T-cell (primary cell): ENCODE measurements around the gene DDX46. TPM values are rescaled to one million over a fixed set of nuclear protein-coding genes. Genes with fewer than 3 reads are reported as not detected.
"Not testable (repeated sequence)": the region's sequence is repeated elsewhere in the genome, so short reads cannot be mapped to it uniquely, and the experiment has no call there.

Experiments used
- ATAC-seq, 4 experiments: fragments of 200-7000 bp in 3 of 4; fragments of 150-1000 bp in 1 of 4; cut with Tn5 transposase; replicated peaks in 1 of 4; 1 replicate in 3 of 4; 2 replicates in 1 of 4; pipeline ENCODE4 v1.10.0; 2021; ENCODE audit warnings: moderate library complexity in 3 of 4, mild to moderate bottlenecking in 2 of 4, moderate number of reproducible peaks in 1 of 4
- CTCF ChIA-PET, 2 donors: fragments of 300-600 bp; sonication (Branson Sonifier 250); formaldehyde crosslinking; loops; one replicate each; lab custom pipeline; 2022; ENCODE audit warnings: antibody characterized with exemption in 2 of 2; lab: Charles Lee
- POLR2A ChIA-PET, 2 donors: fragments of 300-600 bp; sonication (Branson Sonifier 250); formaldehyde crosslinking; loops; one replicate each; lab custom pipeline; 2022; ENCODE audit warnings: antibody characterized with exemption in 2 of 2; lab: Charles Lee
- DNase-seq, 35 experiments: peaks; one replicate each; pipeline versions ENCODE4 v3.0.0 to v3.0.0-alpha.2; 2013 to 2023
- H3K27ac ChIP-seq: one replicate; pipeline ENCODE4 v1.5.1; 2013; ENCODE audit warnings: low read length
- H3K27me3 ChIP-seq, 2 experiments: replicated peaks in 1 of 2; 1 replicate in 1 of 2; 2 replicates in 1 of 2; pipeline versions ENCODE4 v1.6.1 to v1.7.0; 2013; ENCODE audit warnings: low read length in 1 of 2, mixed read lengths in 1 of 2; ENCODE audit not compliant: control insufficient read depth in 2 of 2, insufficient read depth in 2 of 2; ENCODE audit errors: extremely low read depth in 1 of 2
- H3K36me3 ChIP-seq, 2 donors: 1 replicate in 1 of 2; 2 replicates in 1 of 2; pipeline versions ENCODE4 v1.6.1 to v1.7.0; 2013; ENCODE audit warnings: low read length in 1 of 2; ENCODE audit not compliant: control insufficient read depth in 2 of 2, insufficient read depth in 1 of 2; ENCODE audit errors: extremely low read depth in 1 of 2
- H3K4me1 ChIP-seq, 2 experiments: 1 replicate in 1 of 2; 2 replicates in 1 of 2; pipeline versions ENCODE4 v1.6.1 to v1.7.0; 2013; ENCODE audit warnings: low read length in 2 of 2, mixed read lengths in 1 of 2; ENCODE audit not compliant: insufficient read depth in 2 of 2, control insufficient read depth in 1 of 2; ENCODE audit errors: extremely low read depth in 1 of 2
- H3K4me3 ChIP-seq, 2 donors: 1 replicate in 1 of 2; 2 replicates in 1 of 2; pipeline versions ENCODE4 v1.5.1 to v1.7.0; 2013; ENCODE audit warnings: mild to moderate bottlenecking in 2 of 2, low read length in 1 of 2, moderate library complexity in 1 of 2; ENCODE audit not compliant: control insufficient read depth in 1 of 2; ENCODE audit errors: extremely low read depth in 1 of 2
- H3K9me3 ChIP-seq: 2 replicates; pipeline ENCODE4 v1.7.0; 2013
- H3K27ac Mint-ChIP-seq, 2 donors: one replicate each; pipeline ENCODE4 v1.8.0; 2020 to 2021; ENCODE audit warnings: mild to moderate bottlenecking in 2 of 2, mixed read lengths in 2 of 2
- H3K27me3 Mint-ChIP-seq, 2 donors: one replicate each; pipeline ENCODE4 v1.8.0; 2021 to 2022; ENCODE audit warnings: mixed read lengths in 2 of 2
- H3K36me3 Mint-ChIP-seq: one replicate; pipeline ENCODE4 v1.8.0; 2021; ENCODE audit warnings: mixed read lengths
- H3K4me1 Mint-ChIP-seq, 3 donors: one replicate each; pipeline ENCODE4 v1.8.0; 2020 to 2022; ENCODE audit warnings: mixed read lengths in 3 of 3, mild to moderate bottlenecking in 1 of 3
- H3K4me3 Mint-ChIP-seq, 3 donors: one replicate each; pipeline ENCODE4 v1.8.0; 2020 to 2022; ENCODE audit warnings: mild to moderate bottlenecking in 3 of 3, mixed read lengths in 3 of 3, moderate library complexity in 3 of 3
- H3K9me3 Mint-ChIP-seq, 3 donors: one replicate each; pipeline ENCODE4 v1.8.0; 2020 to 2022; ENCODE audit warnings: mixed read lengths in 3 of 3
- WGBS: methylation state at CpG from one replicate; pipeline ENCODE4 v1.1.5; 2013; ENCODE audit warnings: missing lambda C conversion rate; ENCODE audit not compliant: insufficient coverage; 5-methylcytosine and 5-hydroxymethylcytosine counted together
- total RNA-seq, 35 experiments: library from RNA in 6 of 35; stranded (reverse) in 6 of 35; fragments of 120-200 nt in 1 of 35; gene quantifications; one replicate each; pipeline versions ENCODE4 v1.2.1 to v1.2.4 and lab custom pipeline; 2013 to 2026

Gene DDX46
- total RNA-seq, 5 donors from 2014 or later (not counting 1 experiment from before 2014, with no cell fraction given) = 53.9 to 69.5 (median 65.7) TPM

DNA sequence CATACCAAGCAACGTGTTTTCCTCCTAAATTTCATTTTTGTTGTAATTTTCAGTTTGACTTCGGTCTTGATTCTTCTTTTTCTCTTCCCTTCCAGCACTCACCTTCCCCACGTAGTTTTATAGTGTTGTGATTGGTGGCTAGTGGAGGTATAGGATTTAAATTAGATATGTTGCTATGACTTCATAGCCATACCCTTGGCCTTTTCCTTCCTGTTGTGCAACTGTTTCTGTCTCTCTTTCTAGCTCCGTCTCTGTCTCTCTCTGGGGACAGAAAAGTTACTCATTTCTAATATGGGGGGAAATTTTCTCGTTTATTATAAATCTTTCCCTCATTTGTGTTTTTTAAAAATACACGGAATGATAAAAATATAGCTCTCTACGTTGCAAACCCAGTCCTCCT lies 66.6 kb downstream of the DDX46 start:
- H3K36me3 ChIP-seq = peaks cover 17 to 57% of the 10 kb centered on the region in 2 donors
- ChIA-PET POLR2A (interaction anchor here in 1 of 2 donors (0.6 kb wide), 1 partner anchor 42 kb away, joined by 6 read pairs; no protein-coding TSS in a partner anchor), CTCF (interaction anchor here in 1 of 2 donors (0.5 to 0.6 kb wide), 2 partner anchors 36 to 195 kb away, joined by 3 to 5 read pairs; no protein-coding TSS in a partner anchor)

DNA sequence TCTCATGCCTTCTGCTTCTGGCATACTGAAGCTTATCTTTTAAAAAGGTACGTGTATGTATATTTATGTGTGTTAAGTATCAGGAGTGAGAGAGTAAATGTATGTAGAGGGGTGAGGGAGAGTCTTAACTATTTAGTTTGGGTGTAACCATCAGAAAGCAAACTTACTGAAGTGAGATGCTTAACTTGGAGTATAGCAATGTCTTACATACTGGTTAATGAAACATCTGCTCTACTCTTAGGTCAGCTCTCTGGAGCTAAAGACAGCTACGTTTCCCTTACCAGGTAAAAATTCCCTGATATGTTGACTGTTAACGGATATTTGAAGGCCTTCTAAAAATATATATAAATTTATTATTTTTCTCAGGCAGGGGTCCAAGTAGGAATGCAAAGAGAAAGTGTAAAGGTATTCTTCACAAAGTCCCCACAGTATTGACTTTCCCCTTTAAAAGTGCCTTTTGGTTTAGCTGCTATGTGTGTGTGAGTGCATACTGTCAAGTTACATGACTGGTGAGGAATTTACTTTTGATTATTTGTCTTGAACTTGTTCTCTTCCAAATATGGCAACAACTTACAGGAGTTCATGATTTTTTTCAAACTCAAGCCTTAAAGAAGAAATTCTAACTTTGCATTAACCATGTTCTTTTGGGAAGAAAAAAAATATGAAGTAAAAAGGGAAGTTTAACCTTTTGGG lies 74.9 kb downstream of the DDX46 start:
- WGBS = 100% methylated on average over 1 of the region's 3 CpGs
- H3K27ac Mint-ChIP-seq = no peak overlapping the region

More for the DNA sequence above, 66.6 kb downstream of the DDX46 start:
- DNase-seq (no peak), ATAC-seq (no peak)
- H3K36me3 Mint-ChIP-seq = peaks cover 34% of the 10 kb centered on the region
- H3K9me3 ChIP-seq = no peaks in the 10 kb centered on the region
- no peak overlapping the region for H3K4me3 ChIP-seq
- H3K4me1 Mint-ChIP-seq = no peaks in the 10 kb centered on the region
- no peaks in the 10 kb centered on the region for H3K27me3 ChIP-seq
- H3K27ac Mint-ChIP-seq = no peak overlapping the region
- H3K4me1 ChIP-seq = no peaks in the 10 kb centered on the region
- no peaks in the 10 kb centered on the region for H3K9me3 Mint-ChIP-seq
- no CpG with 5 or more reads among the region's 7 CpGs for WGBS
- H3K4me3 Mint-ChIP-seq = no peak overlapping the region
- H3K27me3 Mint-ChIP-seq = no peaks in the 10 kb centered on the region
- H3K27ac ChIP-seq = no peak overlapping the region

DNA sequence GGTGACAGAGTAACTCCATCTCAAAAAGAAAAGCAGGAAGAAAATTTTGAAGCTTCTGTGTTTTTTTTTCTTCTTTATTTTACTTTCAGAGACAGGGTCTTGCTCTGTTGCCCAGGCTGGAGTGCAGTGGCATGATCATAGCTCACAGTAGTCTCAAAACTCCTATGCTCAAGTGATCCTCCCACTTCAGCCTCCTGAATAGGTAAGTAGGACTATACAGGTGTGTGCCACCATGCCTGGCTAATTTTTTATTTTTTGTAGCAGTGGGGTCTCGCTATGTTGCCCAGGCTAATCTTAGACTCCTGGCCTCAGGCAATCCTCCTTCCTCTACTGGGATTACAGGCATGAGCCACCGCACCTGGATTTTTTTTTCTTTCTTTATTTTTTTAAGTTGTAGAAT lies 77.0 kb downstream of the DDX46 start:
- Mint-ChIP-seq H3K4me1 (no peaks in the 10 kb centered on the region), H3K27ac (no peak overlapping the region), H3K36me3 (peaks cover 31% of the 10 kb centered on the region), H3K4me3 (no peak overlapping the region), H3K27me3 (no peaks in the 10 kb centered on the region), H3K9me3 (no peaks in the 10 kb centered on the region)
- Histone ChIP-seq H3K4me3 (no peak overlapping the region), H3K4me1 (no peaks in the 10 kb centered on the region), H3K27ac (no peak overlapping the region), H3K36me3 (peaks cover 5 to 34% of the 10 kb centered on the region in 2 donors), H3K9me3 (no peaks in the 10 kb centered on the region), H3K27me3 (no peaks in the 10 kb centered on the region)
- ChIA-PET CTCF (no interaction called here), POLR2A (interaction anchor here in 1 of 2 donors (0.6 kb wide), 1 partner anchor 172 kb away, joined by 4 read pairs; no protein-coding TSS in a partner anchor)
- no peak for DNase-seq
- WGBS = no CpG with 5 or more reads among the region's 2 CpGs
- ATAC-seq = no peak

More for the DNA sequence above, 74.9 kb downstream of the DDX46 start:
- no peak overlapping the region for H3K4me3 ChIP-seq
- H3K27me3 ChIP-seq = no peaks in the 10 kb centered on the region
- H3K36me3 ChIP-seq = peaks cover 5 to 30% of the 10 kb centered on the region in 2 donors
- no peaks in the 10 kb centered on the region for H3K4me1 ChIP-seq
- Mint-ChIP-seq H3K4me3 (no peak overlapping the region), H3K4me1 (no peaks in the 10 kb centered on the region), H3K9me3 (no peaks in the 10 kb centered on the region), H3K27me3 (no peaks in the 10 kb centered on the region), H3K36me3 (peaks cover 22% of the 10 kb centered on the region)
- POLR2A ChIA-PET = no interaction called here
- H3K27ac ChIP-seq = no peak overlapping the region
- no peaks in the 10 kb centered on the region for H3K9me3 ChIP-seq
- DNase-seq = no peak
- ATAC-seq = no peak
- CTCF ChIA-PET = no interaction called here

GRCh38 chr5:134837530-134838181 lies 79.1 kb downstream of the DDX46 start:
- H3K4me1 Mint-ChIP-seq = no peaks in the 10 kb centered on the region
- H3K4me1 ChIP-seq = no peaks in the 10 kb centered on the region
- no peaks in the 10 kb centered on the region for H3K27me3 Mint-ChIP-seq
- no CpG with 5 or more reads among the region's 3 CpGs for WGBS
- no peaks in the 10 kb centered on the region for H3K9me3 ChIP-seq
- H3K4me3 ChIP-seq = no peak overlapping the region
- no peak overlapping the region for H3K27ac ChIP-seq
- DNase-seq = no peak
- no peak for ATAC-seq
- peaks cover 5 to 34% of the 10 kb centered on the region in 2 donors for H3K36me3 ChIP-seq
- ChIA-PET CTCF (interaction anchor here (0.6 to 0.7 kb wide), 4 partner anchors 15 to 551 kb away, joined by 3 to 7 read pairs (median 4); partner anchors contain the start of gene PCBD2 (in 1 of the 2)), POLR2A (interaction anchor here (0.6 kb wide), 4 partner anchors 10 to 126 kb away, joined by 3 to 5 read pairs (median 4); no protein-coding TSS in a partner anchor)
- H3K4me3 Mint-ChIP-seq = no peak overlapping the region
- H3K36me3 Mint-ChIP-seq = peaks cover 31% of the 10 kb centered on the region
- H3K27me3 ChIP-seq = no peaks in the 10 kb centered on the region
- no peak overlapping the region for H3K27ac Mint-ChIP-seq
- H3K9me3 Mint-ChIP-seq = no peaks in the 10 kb centered on the region

DNA sequence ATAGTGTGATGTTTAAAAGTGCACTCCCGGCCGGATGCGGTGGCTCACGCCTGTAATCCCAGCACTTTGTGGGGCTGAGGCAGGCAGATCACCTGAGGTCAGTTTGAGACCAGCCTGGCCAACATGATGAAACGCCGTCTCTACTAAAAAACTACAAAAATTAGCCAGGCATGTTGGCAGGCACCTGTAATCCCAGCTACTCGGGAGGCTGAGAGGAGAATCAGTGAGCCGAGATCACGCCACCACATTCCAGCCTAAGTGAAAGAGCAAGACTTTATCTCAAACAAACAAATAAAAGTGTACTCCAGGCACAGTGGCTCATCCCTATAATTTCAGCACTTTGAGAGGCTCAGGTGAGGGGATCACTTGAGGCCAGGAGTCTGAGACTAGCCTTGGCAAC lies 79.8 kb downstream of the DDX46 start:
- H3K36me3 Mint-ChIP-seq = peaks cover 28% of the 10 kb centered on the region
- peaks cover 5 to 28% of the 10 kb centered on the region in 2 donors for H3K36me3 ChIP-seq

GRCh38 chr5:134840811-134841210 lies 82.2 kb downstream of the DDX46 start:
- Histone ChIP-seq H3K36me3 (peaks cover 5 to 15% of the 10 kb centered on the region in 2 donors), H3K27me3 (no peaks in the 10 kb centered on the region), H3K27ac (no peak overlapping the region), H3K9me3 (no peaks in the 10 kb centered on the region), H3K4me3 (no peak overlapping the region), H3K4me1 (peaks cover 4 to 10% of the 10 kb centered on the region in 2 experiments)
- CTCF ChIA-PET = interaction anchor here in 1 of 2 donors (0.6 kb wide), 1 partner anchor 141 kb away, joined by 4 read pairs; no protein-coding TSS in a partner anchor
- H3K4me3 Mint-ChIP-seq = no peak overlapping the region
- DNase-seq (no peak), ATAC-seq (no peak)
- H3K4me1 Mint-ChIP-seq = peaks cover 9% of the 10 kb centered on the region in 3 donors
- no peaks in the 10 kb centered on the region for H3K9me3 Mint-ChIP-seq
- H3K36me3 Mint-ChIP-seq = peaks cover 23% of the 10 kb centered on the region
- H3K27me3 Mint-ChIP-seq = no peaks in the 10 kb centered on the region
- peak overlapping the region in 1 of 2 donors; percentile 16 for H3K27ac Mint-ChIP-seq
- POLR2A ChIA-PET = no interaction called here
- 100% methylated on average over 1 of the region's 3 CpGs for WGBS

More for the DNA sequence above, 79.8 kb downstream of the DDX46 start:
- H3K27ac ChIP-seq, ATAC-seq, H3K4me3 ChIP-seq, DNase-seq, H3K4me1 Mint-ChIP-seq, H3K27me3 ChIP-seq, H3K9me3 ChIP-seq, H3K4me1 ChIP-seq, H3K27ac Mint-ChIP-seq, H3K27me3 Mint-ChIP-seq, H3K9me3 Mint-ChIP-seq, POLR2A ChIA-PET, H3K4me3 Mint-ChIP-seq: not testable (repeated sequence)
- CTCF ChIA-PET = interaction anchor here in 1 of 2 donors (0.6 kb wide), 1 partner anchor 67 kb away, joined by 3 read pairs; the partner anchor contains the start of gene PCBD2
- WGBS = 97% methylated on average over 9 of the region's 9 CpGs
